HL-60 (cell line): Measurements from ENCODE around the gene SYT9.

Source experiments
- DNase-seq, 2 experiments: peaks; one replicate each; pipeline ENCODE4 v3.0.0-alpha.2; 2010 to 2020; ENCODE audit warnings: low read depth in 1 of 2, low spot score in 1 of 2
- H3K27ac ChIP-seq: fragments of 250-450 bp; sonication (Bioruptor Pico); replicated peaks from 2 replicates; pipeline ENCODE4 v1.5.1; 2020; ENCODE audit warnings: mild to moderate bottlenecking, moderate library complexity
- H3K27me3 ChIP-seq: fragments of 250-450 bp; sonication (Bioruptor Pico); 2 replicates; pipeline ENCODE4 v1.5.1; 2021; ENCODE audit warnings: mild to moderate bottlenecking, moderate library complexity; ENCODE audit not compliant: insufficient read depth, poor library complexity, severe bottlenecking
- H3K4me3 ChIP-seq: replicated peaks from 2 replicates; pipeline ENCODE4 v1.5.1; 2011; ENCODE audit warnings: mild to moderate bottlenecking, control low read depth, low read length; ENCODE audit not compliant: insufficient read depth
- GABPA ChIP-seq: IDR thresholded peaks from 2 replicates; pipeline ENCODE4 v1.6.1; 2012; ENCODE audit warnings: low read depth
- POLR2AphosphoS5 ChIP-seq: IDR thresholded peaks from 2 replicates; pipeline ENCODE4 v1.6.1; 2012; ENCODE audit warnings: low read depth
- SPI1 ChIP-seq: IDR thresholded peaks from 2 replicates; pipeline ENCODE4 v1.6.1; 2012; ENCODE audit warnings: low read depth, mild to moderate bottlenecking, borderline replicate concordance
- TF ChIP-seq, protein P1 (sequence below): IDR thresholded peaks from 2 replicates; pipeline ENCODE4 v1.6.1; 2012; ENCODE audit warnings: low read depth; ENCODE audit not compliant: insufficient replicate concordance
- TF ChIP-seq, protein P2 (sequence below): IDR thresholded peaks from one replicate; pipeline ENCODE4 v1.5.1; 2011; ENCODE audit warnings: low read length, control low read depth, inconsistent platforms; ENCODE audit not compliant: insufficient read depth

SYT9 gene

DNA sequence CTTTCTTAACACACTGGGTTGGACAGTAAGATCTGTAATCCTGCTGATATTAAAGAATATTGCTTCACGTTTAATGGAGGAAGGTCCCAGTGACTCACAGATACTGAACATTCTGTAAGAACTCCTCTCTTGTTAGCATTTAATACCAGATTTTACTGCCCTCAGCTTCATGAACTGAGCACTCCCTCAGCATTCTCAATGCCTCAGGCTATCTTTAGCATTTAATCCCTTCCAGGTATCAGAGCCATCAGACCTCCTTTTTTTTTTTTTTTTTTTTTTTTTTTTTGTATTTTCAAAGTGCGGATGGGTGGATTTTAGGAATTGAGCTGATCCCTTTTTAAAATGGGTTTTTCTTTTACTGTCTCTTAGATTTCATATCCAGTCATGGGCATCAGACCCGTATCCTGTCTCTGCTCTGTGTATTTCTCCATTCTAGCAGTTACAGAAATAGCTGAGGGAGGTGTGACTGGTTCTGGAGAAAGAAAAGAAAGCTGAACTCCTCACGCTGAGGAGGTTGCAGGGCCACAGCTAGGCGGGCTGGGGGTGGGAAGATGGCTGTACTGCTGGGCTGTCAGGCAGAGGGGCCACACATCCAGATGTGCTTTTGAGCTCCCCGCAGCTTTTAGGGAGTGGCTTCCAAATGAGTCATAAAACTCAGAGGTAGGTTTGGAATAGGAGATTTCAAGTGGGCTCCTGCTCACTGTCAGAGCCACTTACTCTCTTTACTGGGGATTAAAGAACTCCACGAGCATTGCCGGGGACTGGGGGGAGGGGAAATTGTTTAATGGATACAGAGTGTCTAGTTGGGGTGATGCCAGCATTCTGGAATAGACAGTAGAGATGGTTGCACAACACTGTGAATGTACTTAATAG, 97.0 kb downstream of the SYT9 start:
- Histone ChIP-seq H3K27ac (no peak overlapping the region), H3K27me3 (no peaks in the 10 kb centered on the region), H3K4me3 (no peak overlapping the region)
- no peak for DNase-seq
- TF ChIP-seq, protein P1, sequence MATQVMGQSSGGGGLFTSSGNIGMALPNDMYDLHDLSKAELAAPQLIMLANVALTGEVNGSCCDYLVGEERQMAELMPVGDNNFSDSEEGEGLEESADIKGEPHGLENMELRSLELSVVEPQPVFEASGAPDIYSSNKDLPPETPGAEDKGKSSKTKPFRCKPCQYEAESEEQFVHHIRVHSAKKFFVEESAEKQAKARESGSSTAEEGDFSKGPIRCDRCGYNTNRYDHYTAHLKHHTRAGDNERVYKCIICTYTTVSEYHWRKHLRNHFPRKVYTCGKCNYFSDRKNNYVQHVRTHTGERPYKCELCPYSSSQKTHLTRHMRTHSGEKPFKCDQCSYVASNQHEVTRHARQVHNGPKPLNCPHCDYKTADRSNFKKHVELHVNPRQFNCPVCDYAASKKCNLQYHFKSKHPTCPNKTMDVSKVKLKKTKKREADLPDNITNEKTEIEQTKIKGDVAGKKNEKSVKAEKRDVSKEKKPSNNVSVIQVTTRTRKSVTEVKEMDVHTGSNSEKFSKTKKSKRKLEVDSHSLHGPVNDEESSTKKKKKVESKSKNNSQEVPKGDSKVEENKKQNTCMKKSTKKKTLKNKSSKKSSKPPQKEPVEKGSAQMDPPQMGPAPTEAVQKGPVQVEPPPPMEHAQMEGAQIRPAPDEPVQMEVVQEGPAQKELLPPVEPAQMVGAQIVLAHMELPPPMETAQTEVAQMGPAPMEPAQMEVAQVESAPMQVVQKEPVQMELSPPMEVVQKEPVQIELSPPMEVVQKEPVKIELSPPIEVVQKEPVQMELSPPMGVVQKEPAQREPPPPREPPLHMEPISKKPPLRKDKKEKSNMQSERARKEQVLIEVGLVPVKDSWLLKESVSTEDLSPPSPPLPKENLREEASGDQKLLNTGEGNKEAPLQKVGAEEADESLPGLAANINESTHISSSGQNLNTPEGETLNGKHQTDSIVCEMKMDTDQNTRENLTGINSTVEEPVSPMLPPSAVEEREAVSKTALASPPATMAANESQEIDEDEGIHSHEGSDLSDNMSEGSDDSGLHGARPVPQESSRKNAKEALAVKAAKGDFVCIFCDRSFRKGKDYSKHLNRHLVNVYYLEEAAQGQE = no peak
- TF ChIP-seq SPI1 (no peak), POLR2AphosphoS5 (no peak), GABPA (no peak)
- TF ChIP-seq, protein P2, sequence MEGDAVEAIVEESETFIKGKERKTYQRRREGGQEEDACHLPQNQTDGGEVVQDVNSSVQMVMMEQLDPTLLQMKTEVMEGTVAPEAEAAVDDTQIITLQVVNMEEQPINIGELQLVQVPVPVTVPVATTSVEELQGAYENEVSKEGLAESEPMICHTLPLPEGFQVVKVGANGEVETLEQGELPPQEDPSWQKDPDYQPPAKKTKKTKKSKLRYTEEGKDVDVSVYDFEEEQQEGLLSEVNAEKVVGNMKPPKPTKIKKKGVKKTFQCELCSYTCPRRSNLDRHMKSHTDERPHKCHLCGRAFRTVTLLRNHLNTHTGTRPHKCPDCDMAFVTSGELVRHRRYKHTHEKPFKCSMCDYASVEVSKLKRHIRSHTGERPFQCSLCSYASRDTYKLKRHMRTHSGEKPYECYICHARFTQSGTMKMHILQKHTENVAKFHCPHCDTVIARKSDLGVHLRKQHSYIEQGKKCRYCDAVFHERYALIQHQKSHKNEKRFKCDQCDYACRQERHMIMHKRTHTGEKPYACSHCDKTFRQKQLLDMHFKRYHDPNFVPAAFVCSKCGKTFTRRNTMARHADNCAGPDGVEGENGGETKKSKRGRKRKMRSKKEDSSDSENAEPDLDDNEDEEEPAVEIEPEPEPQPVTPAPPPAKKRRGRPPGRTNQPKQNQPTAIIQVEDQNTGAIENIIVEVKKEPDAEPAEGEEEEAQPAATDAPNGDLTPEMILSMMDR = no peak

- H3K27me3 ChIP-seq = no peaks in the 10 kb centered on the region
- no peak overlapping the region for H3K27ac ChIP-seq
- H3K4me3 ChIP-seq = no peak overlapping the region
- no peak for DNase-seq
- TF ChIP-seq, protein P2 = no peak
- TF ChIP-seq, protein P1 = no peak
- no peak for TF ChIP-seq GABPA
- no peak for TF ChIP-seq SPI1
- no peak for TF ChIP-seq POLR2AphosphoS5
These were observed 99.5 kb downstream of the SYT9 start for GRCh38 chr11:7351228-7351627.

GRCh38 chr11:7353100-7353499, 101.4 kb downstream of the SYT9 start:
- Histone ChIP-seq H3K4me3 (no peak overlapping the region), H3K27me3 (no peaks in the 10 kb centered on the region), H3K27ac (no peak overlapping the region)
- peak; percentile 3 to 42 for DNase-seq
- TF ChIP-seq GABPA (no peak), SPI1 (no peak), POLR2AphosphoS5 (no peak)
- TF ChIP-seq, protein P1 = no peak
- TF ChIP-seq, protein P2 = peak; percentile 38
